Lung (tissue), 12 donors: ENCODE data around the gene HCRTR2. TPM values are rescaled to one million over a fixed set of nuclear protein-coding genes. Genes with fewer than 3 reads are reported as not detected.

ENCODE experiments used
- ATAC-seq: fragments of 200-7000 bp; cut with Tn5 transposase; one replicate; pipeline ENCODE4 v1.9.1; 2020; ENCODE audit warnings: moderate number of reproducible peaks; ENCODE audit not compliant: insufficient read depth, low FRiP score
- DNase-seq, 3 donors: peaks; one replicate each; pipeline ENCODE4 v3.0.0-alpha.2; 2013 to 2017
- H3K27ac ChIP-seq, 2 donors: one replicate each; pipeline ENCODE4 v1.5.1; 2013; ENCODE audit warnings: mild to moderate bottlenecking in 2 of 2, moderate library complexity in 2 of 2, control low read depth in 1 of 2, inconsistent platforms in 1 of 2, low read depth in 1 of 2, low read length in 1 of 2
- H3K27me3 ChIP-seq, 3 donors: one replicate each; pipeline ENCODE4 v1.5.1; 2013; ENCODE audit warnings: low read length in 2 of 3; ENCODE audit not compliant: control insufficient read depth in 3 of 3, insufficient read depth in 3 of 3
- H3K36me3 ChIP-seq, 4 donors: one replicate each; pipeline ENCODE4 v1.5.1; 2013; ENCODE audit warnings: low read length in 4 of 4, mild to moderate bottlenecking in 1 of 4, moderate library complexity in 1 of 4; ENCODE audit not compliant: control insufficient read depth in 4 of 4, insufficient read depth in 4 of 4
- H3K4me1 ChIP-seq, 5 donors: one replicate each; pipeline ENCODE4 v1.5.1; 2013; ENCODE audit warnings: low read length in 5 of 5, mild to moderate bottlenecking in 2 of 5, moderate library complexity in 1 of 5; ENCODE audit not compliant: control insufficient read depth in 5 of 5, insufficient read depth in 5 of 5
- H3K4me3 ChIP-seq: one replicate; pipeline ENCODE4 v1.5.1; 2013; ENCODE audit warnings: mild to moderate bottlenecking, control low read depth, moderate library complexity
- H3K9ac ChIP-seq, 2 donors: one replicate each; pipeline ENCODE4 v1.5.1; 2013; ENCODE audit warnings: low read length in 2 of 2, control low read depth in 1 of 2; ENCODE audit not compliant: insufficient read depth in 1 of 2
- H3K9me3 ChIP-seq, 4 donors: one replicate each; pipeline ENCODE4 v1.5.1; 2013; ENCODE audit warnings: low read length in 3 of 4, mild to moderate bottlenecking in 1 of 4, moderate library complexity in 1 of 4; ENCODE audit not compliant: control insufficient read depth in 4 of 4, insufficient read depth in 3 of 4
- WGBS, 2 donors: extraction: QIAGEN DNeasy Blood & Tissue Kit; methylation state at CpG; one replicate each; pipeline ENCODE4 v1.1.7; 2013; 5-methylcytosine and 5-hydroxymethylcytosine counted together
- polyA plus RNA-seq, 2 donors: library from polyadenylated mRNA; stranded (reverse); fragments of 200-250 nt; gene quantifications; one replicate each; pipeline ENCODE4 v1.2.1, GENCODE V29; 2013
- total RNA-seq, 2 donors: library from RNA; depleted of rRNA in 1 of 2; stranded (reverse); fragments of >200 nt in 1 of 2; gene quantifications; one replicate each; pipeline ENCODE4 v1.2.1, GENCODE V29; 2014 to 2021
- TF ChIP-seq, protein P1 (sequence below): IDR thresholded peaks from 2 replicates; pipeline ENCODE4 v1.5.1; 2012; ENCODE audit warnings: mild to moderate bottlenecking; ENCODE audit errors: control extremely low read depth, extremely low read depth
- donor health status: control.
- donor health status: control.
- donor health status: Bipolar disorder and iron deficiency.
- donor health status: healthy.
- donor health status: DM: yes; HTN: yes; CAD: no.

The HCRTR2 gene
- total and polyA plus RNA-seq, 4 donors: not detected

DNA sequence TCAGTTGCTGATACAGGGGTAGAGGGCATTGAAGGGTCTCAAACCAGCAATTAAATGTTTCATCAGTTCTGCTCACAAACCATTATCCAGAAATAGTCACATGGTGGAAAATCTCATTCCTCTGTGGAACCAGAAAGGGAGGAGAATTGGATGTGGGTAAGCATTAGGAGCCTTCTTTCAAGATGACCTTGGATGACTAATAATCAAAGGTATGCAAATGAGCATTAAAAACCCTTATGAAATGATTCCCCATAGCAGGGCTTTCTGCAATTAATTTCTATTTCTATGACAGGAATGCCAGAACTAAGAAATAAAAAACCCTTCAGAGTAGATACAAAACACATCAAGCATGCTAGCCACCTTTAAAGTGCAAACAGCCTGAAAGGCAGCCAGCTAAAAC, 37.4 kb upstream of the HCRTR2 start:
- H3K27ac ChIP-seq: no peak overlapping the region
- ATAC-seq (no peak), DNase-seq (no peak)
- H3K36me3 ChIP-seq: no peaks in the 10 kb centered on the region
- no peaks in the 10 kb centered on the region for H3K27me3 ChIP-seq
- no peak overlapping the region for H3K9ac ChIP-seq
- TF ChIP-seq, protein P1, sequence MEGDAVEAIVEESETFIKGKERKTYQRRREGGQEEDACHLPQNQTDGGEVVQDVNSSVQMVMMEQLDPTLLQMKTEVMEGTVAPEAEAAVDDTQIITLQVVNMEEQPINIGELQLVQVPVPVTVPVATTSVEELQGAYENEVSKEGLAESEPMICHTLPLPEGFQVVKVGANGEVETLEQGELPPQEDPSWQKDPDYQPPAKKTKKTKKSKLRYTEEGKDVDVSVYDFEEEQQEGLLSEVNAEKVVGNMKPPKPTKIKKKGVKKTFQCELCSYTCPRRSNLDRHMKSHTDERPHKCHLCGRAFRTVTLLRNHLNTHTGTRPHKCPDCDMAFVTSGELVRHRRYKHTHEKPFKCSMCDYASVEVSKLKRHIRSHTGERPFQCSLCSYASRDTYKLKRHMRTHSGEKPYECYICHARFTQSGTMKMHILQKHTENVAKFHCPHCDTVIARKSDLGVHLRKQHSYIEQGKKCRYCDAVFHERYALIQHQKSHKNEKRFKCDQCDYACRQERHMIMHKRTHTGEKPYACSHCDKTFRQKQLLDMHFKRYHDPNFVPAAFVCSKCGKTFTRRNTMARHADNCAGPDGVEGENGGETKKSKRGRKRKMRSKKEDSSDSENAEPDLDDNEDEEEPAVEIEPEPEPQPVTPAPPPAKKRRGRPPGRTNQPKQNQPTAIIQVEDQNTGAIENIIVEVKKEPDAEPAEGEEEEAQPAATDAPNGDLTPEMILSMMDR: no peak
- no peaks in the 10 kb centered on the region for H3K9me3 ChIP-seq
- no peaks in the 10 kb centered on the region for H3K4me1 ChIP-seq
- H3K4me3 ChIP-seq: no peak overlapping the region

DNA sequence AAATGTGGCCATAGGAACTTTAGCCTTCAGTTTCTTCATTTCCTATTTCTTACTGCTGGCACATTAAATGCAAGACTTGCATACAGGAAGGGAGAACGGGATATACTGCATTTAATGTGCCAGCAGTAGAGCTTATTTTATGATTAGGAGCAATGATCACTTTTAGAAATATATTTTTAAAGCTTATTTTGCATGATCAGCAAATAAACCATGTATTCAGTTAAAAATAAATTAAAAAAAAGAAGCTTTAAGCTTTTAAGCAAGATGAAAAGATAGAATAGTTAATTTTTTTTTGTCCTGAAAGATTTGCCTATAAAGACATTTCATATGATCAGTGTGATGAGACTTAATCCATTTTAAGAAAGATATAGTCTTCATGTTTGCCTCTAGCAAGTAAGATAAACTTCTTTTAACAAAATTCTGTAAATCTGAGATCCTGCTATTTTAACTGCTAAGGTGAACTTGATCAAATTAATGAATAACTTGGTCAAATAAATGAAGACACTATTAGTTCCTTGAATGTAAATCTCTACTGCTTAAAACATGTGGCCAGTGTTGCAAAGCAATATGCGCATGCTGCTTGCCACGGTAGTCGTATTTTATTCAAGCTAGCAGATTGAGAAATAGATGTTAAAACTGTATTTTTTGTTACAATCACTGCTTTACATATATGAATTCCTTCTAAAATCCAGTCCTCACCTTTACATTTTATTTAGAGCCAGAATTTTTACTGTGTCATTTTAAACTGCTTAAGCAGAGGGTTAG, 36.2 kb upstream of the HCRTR2 start:
- Histone ChIP-seq H3K4me3 (no peak overlapping the region), H3K9me3 (no peaks in the 10 kb centered on the region), H3K9ac (no peak overlapping the region), H3K27me3 (no peaks in the 10 kb centered on the region), H3K4me1 (no peaks in the 10 kb centered on the region), H3K36me3 (no peaks in the 10 kb centered on the region), H3K27ac (no peak overlapping the region)
- 79 to 84% methylated on average over 4 of the region's 4 CpGs for WGBS, 2 donors
- TF ChIP-seq, protein P1: no peak
- DNase-seq (no peak), ATAC-seq (no peak)

DNA sequence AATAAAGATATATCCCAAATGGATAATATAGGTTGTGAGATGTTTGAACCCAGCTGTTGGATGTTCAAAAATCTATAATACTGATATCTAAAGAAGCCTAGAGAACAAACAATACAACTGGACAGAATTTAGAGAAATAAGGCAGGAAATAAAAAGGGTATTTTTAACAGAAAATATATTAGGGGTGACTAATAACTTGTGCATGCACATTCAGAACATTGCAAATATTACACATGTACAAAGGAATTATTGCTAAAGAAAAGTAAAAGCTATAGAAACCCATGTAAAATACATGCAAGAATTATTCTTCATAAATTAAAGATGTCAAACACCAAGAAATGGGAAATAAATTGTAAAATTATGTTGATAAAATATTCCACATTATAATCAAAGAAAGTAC, 32.7 kb upstream of the HCRTR2 start:
- ATAC-seq (no peak), DNase-seq (no peak)
- TF ChIP-seq, protein P1: no peak
- Histone ChIP-seq H3K27me3 (no peaks in the 10 kb centered on the region), H3K36me3 (no peaks in the 10 kb centered on the region), H3K9me3 (peaks cover 0 to 2% (median 0%) of the 10 kb centered on the region in 4 donors), H3K9ac (no peak overlapping the region), H3K27ac (no peak overlapping the region), H3K4me1 (no peaks in the 10 kb centered on the region), H3K4me3 (no peak overlapping the region)

DNA sequence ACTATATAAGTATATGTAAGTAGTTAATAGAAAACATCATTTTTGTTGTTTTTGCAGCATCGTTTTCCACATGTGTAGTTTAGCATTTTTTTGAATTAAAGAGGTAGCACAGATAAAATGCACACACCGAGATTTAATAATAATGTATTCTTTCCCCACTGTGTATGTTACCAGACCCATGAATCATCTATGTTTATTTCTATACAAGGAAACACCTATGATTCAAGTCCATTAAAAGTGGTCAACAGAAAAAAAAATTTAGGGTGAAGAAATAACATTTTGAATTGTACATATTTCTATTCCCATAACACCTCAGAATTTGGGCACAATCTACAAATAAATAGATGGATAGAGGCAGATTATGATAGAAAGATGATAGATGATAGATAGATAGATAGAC, 31.7 kb upstream of the HCRTR2 start:
- H3K4me1 ChIP-seq: no peaks in the 10 kb centered on the region

More for the DNA sequence above, 31.7 kb upstream of the HCRTR2 start:
- no peaks in the 10 kb centered on the region for H3K36me3 ChIP-seq
- TF ChIP-seq, protein P1: no peak
- H3K27ac ChIP-seq: no peak overlapping the region
- H3K27me3 ChIP-seq: no peaks in the 10 kb centered on the region
- H3K9me3 ChIP-seq: peaks cover 0 to 2% (median 0%) of the 10 kb centered on the region in 4 donors
- no peak overlapping the region for H3K9ac ChIP-seq
- DNase-seq (no peak), ATAC-seq (no peak)
- 42 to 70% methylated on average over 2 of the region's 2 CpGs for WGBS, 2 donors
- no peak overlapping the region for H3K4me3 ChIP-seq
